H9 (cell line): ENCODE data around the gene TRMT11. TPM values are rescaled to one million over a fixed set of nuclear protein-coding genes. Genes with fewer than 3 reads are reported as not detected.
A peak's percentile ranks its signal among the peaks of the same experiment; 100 is the strongest.

ENCODE experiments used
- DNase-seq: peaks from one replicate; pipeline ENCODE4 v3.0.0-alpha.2; 2017
- H2AFZ ChIP-seq: one replicate; pipeline ENCODE4 v1.6.1; 2013; ENCODE audit warnings: mild to moderate bottlenecking, low read length, control low read depth, moderate library complexity
- H2AK5ac ChIP-seq: 2 replicates; pipeline ENCODE4 v1.6.1; 2013; ENCODE audit warnings: low read length, control low read depth, mixed read lengths; ENCODE audit not compliant: insufficient read length
- H2BK120ac ChIP-seq: one replicate; pipeline ENCODE4 v1.6.1; 2013; ENCODE audit warnings: low read depth, mild to moderate bottlenecking, low read length, control low read depth, inconsistent platforms; ENCODE audit not compliant: poor library complexity, severe bottlenecking
- H2BK12ac ChIP-seq: 2 replicates; pipeline ENCODE4 v1.6.1; 2013; ENCODE audit warnings: low read length, control low read depth, mixed read lengths, low read depth; ENCODE audit not compliant: insufficient read length
- H2BK15ac ChIP-seq: 2 replicates; pipeline ENCODE4 v1.6.1; 2013; ENCODE audit warnings: low read depth, low read length, control low read depth
- H2BK20ac ChIP-seq: one replicate; pipeline ENCODE4 v1.6.1; 2013; ENCODE audit warnings: low read depth, mild to moderate bottlenecking, low read length, control low read depth, inconsistent platforms; ENCODE audit not compliant: poor library complexity, severe bottlenecking
- H2BK5ac ChIP-seq: 2 replicates; pipeline ENCODE4 v1.6.1; 2013; ENCODE audit warnings: low read length, control low read depth, mixed read lengths; ENCODE audit not compliant: insufficient read length
- H3K14ac ChIP-seq: 2 replicates; pipeline ENCODE4 v1.6.1; 2013; ENCODE audit warnings: low read length, control low read depth; ENCODE audit not compliant: insufficient read depth
- H3K18ac ChIP-seq: 2 replicates; pipeline ENCODE4 v1.6.1; 2013; ENCODE audit warnings: low read depth, mild to moderate bottlenecking, mixed read lengths, low read length, control low read depth; ENCODE audit not compliant: insufficient read length
- H3K23ac ChIP-seq: 2 replicates; pipeline ENCODE4 v1.6.1; 2013; ENCODE audit warnings: low read length, control low read depth, mixed read lengths, low read depth; ENCODE audit not compliant: insufficient read length
- H3K23me2 ChIP-seq: 2 replicates; pipeline ENCODE4 v1.6.1; 2013; ENCODE audit warnings: low read depth, mild to moderate bottlenecking, mixed read lengths, low read length, control low read depth; ENCODE audit not compliant: insufficient read length, poor library complexity, severe bottlenecking
- H3K27ac ChIP-seq: 2 replicates; pipeline ENCODE4 v1.5.1; 2013; ENCODE audit warnings: low read length, control low read depth, mixed read lengths, low read depth; ENCODE audit not compliant: insufficient read length
- H3K27me3 ChIP-seq: 2 replicates; pipeline ENCODE4 v1.6.1; 2013; ENCODE audit warnings: low read length, control low read depth, inconsistent platforms; ENCODE audit not compliant: insufficient read depth
- H3K4ac ChIP-seq: 2 replicates; pipeline ENCODE4 v1.6.1; 2013; ENCODE audit warnings: low read depth, mild to moderate bottlenecking, control low read depth, inconsistent platforms, low read length, moderate library complexity
- H3K4me1 ChIP-seq: 2 replicates; pipeline ENCODE4 v1.6.1; 2013; ENCODE audit warnings: low read length, control low read depth, inconsistent platforms; ENCODE audit not compliant: insufficient read depth
- H3K4me2 ChIP-seq: 2 replicates; pipeline ENCODE4 v1.6.1; 2013; ENCODE audit warnings: low read length, control low read depth, mixed read lengths; ENCODE audit not compliant: insufficient read length, insufficient read depth
- H3K56ac ChIP-seq: 2 replicates; pipeline ENCODE4 v1.6.1; 2013; ENCODE audit warnings: low read depth, mild to moderate bottlenecking, mixed read lengths, low read length, control low read depth; ENCODE audit not compliant: insufficient read length
- H3K79me1 ChIP-seq: 2 replicates; pipeline ENCODE4 v1.6.1; 2013; ENCODE audit warnings: low read depth, mild to moderate bottlenecking, moderate library complexity, low read length, control low read depth, inconsistent platforms; ENCODE audit not compliant: insufficient read depth, poor library complexity, severe bottlenecking
- H3K79me2 ChIP-seq: 2 replicates; pipeline ENCODE4 v1.6.1; 2013; ENCODE audit warnings: low read length, control low read depth, inconsistent platforms; ENCODE audit not compliant: insufficient read depth
- H3K9ac ChIP-seq: 2 replicates; pipeline ENCODE4 v1.6.1; 2013; ENCODE audit warnings: low read length, control low read depth, mixed read lengths; ENCODE audit not compliant: insufficient read length; ENCODE audit errors: extremely low read depth
- H3K9me3 ChIP-seq: one replicate; pipeline ENCODE4 v1.6.1; 2013; ENCODE audit warnings: low read depth, low read length, inconsistent platforms; ENCODE audit not compliant: control insufficient read depth
- H3T11ph ChIP-seq: one replicate; pipeline ENCODE4 v1.6.1; 2013; ENCODE audit warnings: mild to moderate bottlenecking, low read length, control low read depth, inconsistent platforms
- H4K20me1 ChIP-seq: one replicate; pipeline ENCODE4 v1.6.1; 2013; ENCODE audit not compliant: control insufficient read depth, insufficient read length, insufficient read depth
- H4K5ac ChIP-seq: 2 replicates; pipeline ENCODE4 v1.6.1; 2013; ENCODE audit warnings: low read depth, mild to moderate bottlenecking, mixed read lengths, low read length, control low read depth; ENCODE audit not compliant: insufficient read length
- H4K8ac ChIP-seq: replicated peaks from 2 replicates; pipeline ENCODE4 v1.6.1; 2013; ENCODE audit warnings: low read length, control low read depth, mixed read lengths, low read depth; ENCODE audit not compliant: insufficient read length
- H4K91ac ChIP-seq: 2 replicates; pipeline ENCODE4 v1.6.1; 2013; ENCODE audit warnings: low read depth, mild to moderate bottlenecking, moderate library complexity, mixed read lengths, low read length, control low read depth; ENCODE audit not compliant: insufficient read length
- H3K27ac Mint-ChIP-seq, 3 experiments: 2 replicates in 2 of 3; 3 replicates in 1 of 3; pipeline ENCODE4 v1.8.0; 2020 to 2021; ENCODE audit warnings: mixed read lengths in 3 of 3, mild to moderate bottlenecking in 1 of 3, moderate library complexity in 1 of 3
- H3K27me3 Mint-ChIP-seq: 2 replicates; pipeline ENCODE4 v1.8.0; 2021; ENCODE audit warnings: low read depth, mild to moderate bottlenecking, moderate library complexity, mixed read lengths
- H3K36me3 Mint-ChIP-seq, 3 experiments: 2 replicates in 2 of 3; 3 replicates in 1 of 3; pipeline ENCODE4 v1.8.0; 2020 to 2021; ENCODE audit warnings: low read depth in 3 of 3, mixed read lengths in 3 of 3; ENCODE audit not compliant: insufficient read depth in 1 of 3
- H3K4me1 Mint-ChIP-seq, 2 experiments: 2 replicates each; pipeline ENCODE4 v1.8.0; 2020; ENCODE audit warnings: mixed read lengths in 2 of 2
- H3K4me3 Mint-ChIP-seq, 2 experiments: 2 replicates in 1 of 2; 3 replicates in 1 of 2; pipeline ENCODE4 v1.8.0; 2020 to 2021; ENCODE audit warnings: mild to moderate bottlenecking in 2 of 2, mixed read lengths in 2 of 2, moderate library complexity in 1 of 2
- H3K9me3 Mint-ChIP-seq, 2 experiments: 2 replicates in 1 of 2; 3 replicates in 1 of 2; pipeline ENCODE4 v1.8.0; 2020; ENCODE audit warnings: mild to moderate bottlenecking in 2 of 2, mixed read lengths in 2 of 2, moderate library complexity in 1 of 2
- CTCF ChIP-seq: fragments of 200-600 bp; sonication (generic); conservative IDR thresholded peaks from 3 replicates; pipeline ENCODE4 v1.8.0; 2021; ENCODE audit warnings: antibody characterized with exemption, mild to moderate bottlenecking
- WGBS: extraction: QIAGEN DNeasy Blood & Tissue Kit; methylation state at CpG from one replicate; pipeline ENCODE4 v1.1.7; 2013; ENCODE audit warnings: missing lambda C conversion rate, low lambda C conversion rate, mixed read lengths; ENCODE audit not compliant: insufficient read length; ENCODE audit errors: extremely low coverage; 5-methylcytosine and 5-hydroxymethylcytosine counted together
- total RNA-seq: library from RNA; stranded (reverse); gene quantifications from 2 replicates; pipeline ENCODE4 v1.2.1, GENCODE V29; 2021

TRMT11 gene
- total RNA-seq, 1 experiment from 2014 or later = 31.1 TPM

- 0 out of 2 replicates have a peak, but pooled peaks cover 2% of the 10 kb centered on the region for H3K4me1 ChIP-seq
- H3K56ac ChIP-seq = no peak overlapping the region
- no peaks in the 10 kb centered on the region for H3K79me1 ChIP-seq
- H4K20me1 ChIP-seq = no peaks in the 10 kb centered on the region
- no peak overlapping the region for H3K23ac ChIP-seq
- H2AK5ac ChIP-seq = no peak overlapping the region
- no peak overlapping the region for H4K5ac ChIP-seq
- no peak for DNase-seq
- H2AFZ ChIP-seq = no peak overlapping the region
- WGBS = no CpG with 5 or more reads among the region's 3 CpGs
- H3K27ac ChIP-seq = no peak overlapping the region
- no peak overlapping the region for H2BK5ac ChIP-seq
- H3K79me2 ChIP-seq = no peaks in the 10 kb centered on the region
- H2BK120ac ChIP-seq = no peak overlapping the region
- H3T11ph ChIP-seq = no peak overlapping the region
- H3K9me3 Mint-ChIP-seq = peaks cover 1 to 2% of the 10 kb centered on the region in 2 experiments; a peak in 3 of 5 replicates
- H3K27ac Mint-ChIP-seq = no peak overlapping the region; a peak in 1 of 7 replicates
- peaks cover 2% of the 10 kb centered on the region for H3K27me3 Mint-ChIP-seq
- H2BK20ac ChIP-seq = no peak overlapping the region
- no peak overlapping the region for H4K91ac ChIP-seq
- H3K4me2 ChIP-seq = peak overlapping the region; percentile 48
- H3K23me2 ChIP-seq = no peaks in the 10 kb centered on the region
- H4K8ac ChIP-seq = no peak overlapping the region
- peaks cover 0 to 2% (median 0%) of the 10 kb centered on the region in 3 experiments; a peak in 2 of 7 replicates for H3K36me3 Mint-ChIP-seq
- no peak overlapping the region for H3K4me3 Mint-ChIP-seq
- H3K9me3 ChIP-seq = no peaks in the 10 kb centered on the region
- no peaks in the 10 kb centered on the region for H3K27me3 ChIP-seq
- H3K4ac ChIP-seq = no peak overlapping the region
- no peak overlapping the region for H2BK12ac ChIP-seq
- no peak for TF ChIP-seq CTCF
- H3K14ac ChIP-seq = no peak overlapping the region
- peaks cover 3 to 5% of the 10 kb centered on the region in 2 experiments; a peak in 2 of 4 replicates for H3K4me1 Mint-ChIP-seq
- H2BK15ac ChIP-seq = no peak overlapping the region
- peak overlapping the region; percentile 37 for H3K9ac ChIP-seq
- H3K18ac ChIP-seq = no peak overlapping the region
Observed at GRCh38 chr6:125957391-125957693, 29.0 kb upstream of the TRMT11 start.
